Measurements from ENCODE around the gene CA5B.
"Not testable (repeated sequence)": the region's sequence is repeated elsewhere in the genome, so short reads cannot be mapped to it uniquely, and the experiment has no call there.

Gene CA5B, protein sequence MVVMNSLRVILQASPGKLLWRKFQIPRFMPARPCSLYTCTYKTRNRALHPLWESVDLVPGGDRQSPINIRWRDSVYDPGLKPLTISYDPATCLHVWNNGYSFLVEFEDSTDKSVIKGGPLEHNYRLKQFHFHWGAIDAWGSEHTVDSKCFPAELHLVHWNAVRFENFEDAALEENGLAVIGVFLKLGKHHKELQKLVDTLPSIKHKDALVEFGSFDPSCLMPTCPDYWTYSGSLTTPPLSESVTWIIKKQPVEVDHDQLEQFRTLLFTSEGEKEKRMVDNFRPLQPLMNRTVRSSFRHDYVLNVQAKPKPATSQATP

DNA sequence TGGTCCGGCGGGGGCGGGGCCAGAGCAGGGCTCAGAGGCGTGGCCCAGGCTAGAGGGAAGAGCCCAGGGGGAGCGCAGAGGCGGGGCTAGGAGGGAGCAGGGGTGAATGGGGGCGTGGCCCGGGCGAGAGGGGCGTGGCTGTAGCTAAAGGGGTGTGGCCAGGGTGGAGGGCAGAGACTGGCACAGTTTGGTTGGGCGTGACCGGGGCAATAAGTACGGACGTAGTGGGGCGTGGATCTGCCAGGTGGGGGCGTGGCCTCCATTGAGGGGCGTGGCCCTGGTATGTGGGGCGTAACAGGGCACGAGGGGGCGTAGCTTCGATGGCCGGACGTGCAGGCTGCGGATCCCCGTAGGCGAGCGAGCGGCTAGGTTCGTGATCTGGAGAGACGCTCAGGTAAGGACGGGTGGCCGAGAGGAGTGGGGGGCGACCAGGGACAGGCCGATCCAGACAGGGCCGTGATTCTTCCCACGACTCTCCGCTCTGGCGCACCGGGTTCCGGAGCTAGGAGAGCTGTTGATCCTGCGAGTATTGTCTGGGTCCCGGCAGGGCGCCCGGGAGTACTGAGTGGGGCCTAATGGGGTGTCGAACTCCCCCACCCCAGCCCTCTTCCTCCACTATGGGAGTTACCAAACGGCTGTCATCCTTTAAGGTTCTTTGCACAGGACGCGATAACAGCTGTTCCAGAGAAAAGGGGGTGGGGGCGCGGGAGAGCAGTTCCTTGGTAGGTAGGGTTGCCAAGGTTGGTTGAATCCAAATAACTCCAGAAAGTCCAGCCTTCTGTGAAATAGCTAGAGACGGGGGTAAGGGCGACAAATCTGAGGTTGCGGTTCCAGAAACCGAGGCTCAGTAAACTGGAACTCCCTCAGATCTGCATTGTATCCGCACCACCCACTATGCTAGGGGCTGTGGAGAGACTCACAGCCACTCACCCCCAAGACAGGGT lies at the start of gene CA5B:
Gene CA5B (plus strand): TSS at position 312 of the 944 bp plus-strand sequence. CDS start 11,754 bp downstream, outside the sequence.
- no peak for DNase-seq

DNA sequence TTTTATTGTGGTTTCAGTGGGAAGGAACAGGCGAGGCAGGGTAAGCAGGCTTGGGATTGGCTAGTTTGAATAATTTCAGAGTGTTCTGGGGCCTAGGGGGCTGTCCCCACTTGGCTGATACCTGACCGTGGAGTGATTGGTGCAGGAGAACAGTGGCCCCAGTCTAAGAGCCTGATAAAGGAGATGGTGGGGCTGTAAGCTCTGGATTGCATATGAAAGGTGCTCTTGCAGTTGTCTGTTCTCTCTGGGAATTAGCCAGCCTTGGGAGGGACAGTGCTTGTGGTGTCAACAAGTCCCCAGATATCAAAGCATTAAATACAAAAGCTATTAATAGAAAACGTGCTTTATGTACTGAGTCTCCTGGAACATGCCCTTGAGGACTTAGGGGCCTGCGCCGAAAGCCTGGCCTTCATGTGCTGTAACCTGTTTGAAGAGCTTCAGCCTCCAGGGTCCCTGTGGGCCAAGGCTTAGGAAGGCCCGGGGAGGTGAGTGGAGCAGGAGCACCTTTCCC lies 43.1 kb upstream of the CA5B start:
- no peak for DNase-seq

DNA sequence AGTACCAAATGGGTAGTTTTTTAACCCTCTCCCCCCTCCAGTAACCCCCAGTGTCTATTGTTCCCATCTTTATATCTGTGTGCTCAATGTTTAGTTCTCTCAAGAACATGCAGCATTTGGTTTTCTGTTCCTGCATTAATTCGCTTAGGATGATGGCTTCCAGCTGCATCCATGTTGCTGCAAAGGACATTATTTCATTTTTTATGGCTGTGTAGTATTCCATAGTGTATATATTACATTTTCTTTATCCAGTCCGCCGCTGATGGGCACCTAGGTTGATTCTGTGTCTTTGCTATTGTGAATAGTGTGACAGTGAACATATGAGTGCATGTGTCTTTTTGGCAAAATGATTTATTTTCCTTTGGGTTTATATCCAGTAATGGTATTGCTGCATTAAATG lies 41.6 kb upstream of the CA5B start:
- no peak for DNase-seq

DNA sequence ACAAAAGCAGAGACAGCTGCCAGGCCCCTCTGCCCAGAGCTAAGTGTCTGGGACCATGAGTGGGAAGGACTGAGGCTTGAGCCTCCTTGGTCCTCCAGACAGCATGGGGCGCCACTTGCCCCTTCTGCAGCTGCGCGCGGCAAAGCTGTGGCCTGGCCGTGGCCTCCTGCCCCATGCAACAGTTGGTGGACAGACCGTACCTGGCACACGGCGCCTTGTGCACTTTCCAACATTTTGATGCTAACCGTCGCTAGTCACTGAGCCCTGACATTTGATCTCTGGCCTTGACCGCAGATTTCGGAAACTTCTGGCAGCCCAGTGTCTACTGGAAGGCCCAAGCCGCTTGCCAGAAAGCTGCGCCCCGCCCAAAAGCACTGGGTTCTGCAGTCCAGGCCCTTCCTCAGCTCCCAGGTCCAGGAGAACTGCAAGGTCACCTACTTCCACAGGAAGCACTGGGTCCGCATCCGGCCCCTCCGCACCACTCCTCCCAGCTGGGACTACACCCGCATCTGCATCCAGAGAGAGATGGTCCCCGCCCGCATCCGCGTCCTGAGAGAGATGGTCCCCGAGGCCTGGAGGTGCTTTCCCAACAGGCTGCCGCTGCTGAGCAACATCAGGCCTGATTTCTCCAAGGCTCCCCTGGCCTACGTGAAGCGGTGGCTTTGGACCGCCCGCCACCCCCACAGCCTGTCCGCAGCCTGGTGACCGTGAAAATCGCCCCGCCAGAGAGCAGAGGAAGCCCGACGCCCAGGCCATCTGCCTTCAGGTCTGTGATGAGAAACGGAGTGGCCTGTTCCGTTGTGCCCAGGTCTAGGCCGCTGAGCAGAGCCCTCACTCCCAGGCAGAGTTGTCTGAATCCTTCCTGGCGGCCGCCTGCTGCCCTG lies 35.3 kb upstream of the CA5B start:
- DNase-seq: no peak

DNA sequence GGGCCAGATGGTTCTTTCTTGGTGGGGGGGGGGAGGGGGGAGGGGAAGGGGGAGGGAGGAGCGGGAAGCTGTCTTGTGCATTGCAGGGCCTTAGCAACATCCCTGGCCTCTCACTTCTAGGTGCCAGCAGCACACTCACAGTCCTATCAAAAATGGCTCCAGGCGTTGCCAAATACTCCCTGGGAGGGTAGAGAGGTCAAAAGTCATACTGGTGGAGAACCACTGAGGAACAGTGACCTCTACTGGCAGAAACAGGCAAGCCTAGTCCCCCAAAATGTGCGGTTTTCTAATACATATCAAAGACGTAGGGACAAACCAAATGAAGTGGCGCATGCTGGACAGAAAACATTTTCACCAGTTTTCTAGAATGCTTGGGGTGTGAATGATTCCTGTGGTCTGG lies 34.3 kb upstream of the CA5B start:
- not testable (repeated sequence) for DNase-seq

DNA sequence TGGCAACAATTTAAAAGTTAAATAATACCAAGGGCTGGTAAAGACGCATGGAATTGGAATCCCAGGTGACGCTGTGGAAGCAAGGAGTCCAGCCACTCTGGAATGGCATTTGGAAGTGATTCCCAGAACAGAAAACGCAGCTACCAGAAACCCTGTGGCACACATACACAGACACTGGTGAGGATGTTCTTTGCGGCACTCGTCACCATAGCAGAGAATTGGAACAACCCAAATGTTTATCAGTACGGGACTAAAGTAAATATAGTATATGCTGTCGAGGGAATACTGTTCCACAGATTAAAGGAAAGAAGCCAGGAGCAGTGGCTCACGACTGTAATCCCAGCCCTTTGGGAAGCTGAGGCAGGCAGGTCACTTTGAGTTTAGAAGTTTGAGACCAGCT lies 33.8 kb upstream of the CA5B start:
- not testable (repeated sequence) for DNase-seq

DNA sequence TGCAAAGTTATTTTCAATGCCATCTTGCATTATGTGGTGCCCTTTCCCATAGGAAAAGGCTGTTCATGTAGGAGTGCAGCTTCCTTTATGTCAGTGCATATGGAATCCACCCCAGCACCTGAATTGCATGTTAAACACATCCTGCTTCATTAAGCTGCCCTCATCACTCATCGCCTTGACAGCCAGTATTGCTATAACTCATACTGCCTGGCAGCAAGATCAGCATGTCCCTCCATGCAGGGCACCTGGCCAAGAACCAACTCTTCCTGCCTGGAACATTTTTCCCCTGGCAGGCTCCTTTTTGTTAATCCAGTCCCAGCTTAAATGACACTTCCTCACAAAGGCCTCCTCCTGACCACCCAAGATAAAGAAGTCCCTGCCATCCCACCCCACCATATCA lies 23.5 kb upstream of the CA5B start:
- peak; percentile 16 for DNase-seq

DNA sequence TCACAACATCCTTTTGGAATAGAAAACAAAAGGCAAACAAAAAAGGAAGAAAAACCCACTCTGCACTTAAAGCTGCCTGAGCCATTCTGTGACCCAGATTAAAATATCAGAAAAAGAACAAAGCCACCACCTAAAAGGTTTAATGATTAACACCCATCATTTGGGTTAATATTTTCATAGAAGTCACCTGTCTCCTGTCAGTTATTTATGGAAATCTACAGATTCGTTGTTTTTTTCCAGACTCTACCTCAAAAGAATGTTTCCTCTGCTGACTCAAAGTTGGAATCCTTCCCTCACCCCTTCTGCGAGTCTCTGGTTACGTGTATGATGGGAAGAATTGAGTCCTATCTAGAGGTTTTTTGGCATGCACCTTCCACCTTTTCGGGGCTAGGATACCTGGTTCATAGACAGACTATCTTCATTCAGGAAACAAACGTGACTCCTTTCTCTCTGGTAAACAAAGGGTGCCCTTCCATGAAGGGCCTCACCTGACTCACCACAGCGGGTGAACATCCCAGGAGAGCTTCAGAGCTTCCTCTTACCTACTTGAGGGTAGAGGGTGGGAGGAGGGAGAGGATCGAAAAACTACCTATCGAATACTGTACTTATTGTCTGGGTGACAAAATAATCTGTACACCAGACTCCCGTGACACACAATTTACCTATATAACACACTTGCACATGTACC lies 19.6 kb upstream of the CA5B start:
- DNase-seq: peak; percentile 6

DNA sequence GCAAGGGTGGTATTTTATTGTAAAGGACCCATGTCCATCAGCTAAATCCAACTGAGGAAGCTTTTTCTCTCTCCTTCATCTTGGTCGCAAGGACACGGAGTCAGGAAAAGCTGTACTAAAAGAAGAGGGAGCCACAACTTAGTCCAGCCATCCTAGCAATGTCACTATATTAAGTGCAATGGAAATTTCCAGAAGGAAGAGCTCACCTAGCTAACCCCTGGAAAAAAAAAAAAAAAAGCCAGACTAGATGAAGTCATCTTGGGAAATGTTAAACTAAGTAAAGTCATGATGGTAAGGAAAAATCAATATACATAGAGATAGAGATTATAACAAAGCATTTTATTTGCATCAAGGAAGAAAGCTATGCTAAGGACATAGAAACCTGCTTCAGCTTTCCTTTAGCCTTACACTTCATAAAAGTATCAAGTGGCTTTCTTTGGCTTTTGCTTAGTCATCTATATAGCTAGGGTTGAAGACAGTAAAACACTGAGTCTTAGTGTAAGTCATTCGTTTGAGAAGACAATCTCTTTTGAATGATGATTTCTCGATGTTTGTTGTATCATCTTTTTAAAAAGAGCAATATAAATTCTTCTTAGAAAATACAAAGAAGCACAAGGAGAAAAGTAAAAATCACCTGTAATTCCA lies 18.6 kb upstream of the CA5B start:
- DNase-seq: no peak

DNA sequence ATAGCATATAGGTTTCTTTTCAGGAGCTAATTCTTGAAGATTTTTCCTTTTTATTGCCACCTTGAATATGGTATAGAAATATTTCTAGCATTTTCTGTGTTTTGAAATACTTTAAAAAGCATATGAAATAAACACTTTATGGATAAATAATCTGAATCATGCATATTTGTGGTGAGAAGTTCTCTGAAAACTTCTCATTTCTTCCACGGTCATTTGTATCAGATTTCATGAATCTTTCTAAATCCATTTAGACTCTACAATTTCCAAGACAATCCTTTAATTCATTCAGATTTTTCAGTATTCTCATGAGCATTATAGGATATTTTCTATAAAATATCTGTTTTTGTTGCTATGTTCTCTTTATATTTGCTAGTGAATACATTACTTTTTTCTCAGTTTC lies 16.2 kb upstream of the CA5B start:
- DNase-seq: no peak

DNA sequence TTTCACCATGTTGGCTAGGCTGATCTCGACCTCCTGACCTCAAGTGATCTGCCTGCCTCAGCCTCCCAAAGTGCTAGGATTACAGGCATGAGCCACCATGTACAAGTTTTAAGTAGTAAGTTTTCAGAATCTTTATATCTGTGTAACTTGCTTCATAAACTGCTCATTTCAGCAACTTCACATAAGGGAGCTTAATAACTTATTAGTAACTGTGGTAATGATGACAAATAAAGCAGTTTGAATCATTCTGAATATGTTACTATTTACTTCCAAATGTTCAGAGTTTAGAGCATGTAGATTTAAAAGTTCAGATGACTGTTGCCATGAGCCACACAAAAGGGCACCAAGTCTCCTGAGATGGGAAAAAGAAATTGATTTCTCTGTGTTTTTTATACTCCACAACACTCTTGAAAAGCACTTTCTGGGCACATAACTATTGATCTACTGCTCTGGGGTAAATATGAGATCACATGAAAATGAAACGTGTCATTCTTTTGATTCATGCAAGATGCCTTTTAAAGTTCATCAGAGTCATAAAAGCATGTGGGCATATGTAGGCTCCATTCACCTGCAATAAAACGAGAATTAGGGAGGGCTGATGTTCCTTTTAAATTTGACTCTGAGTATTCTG lies 14.1 kb upstream of the CA5B start:
- DNase-seq: no peak

DNA sequence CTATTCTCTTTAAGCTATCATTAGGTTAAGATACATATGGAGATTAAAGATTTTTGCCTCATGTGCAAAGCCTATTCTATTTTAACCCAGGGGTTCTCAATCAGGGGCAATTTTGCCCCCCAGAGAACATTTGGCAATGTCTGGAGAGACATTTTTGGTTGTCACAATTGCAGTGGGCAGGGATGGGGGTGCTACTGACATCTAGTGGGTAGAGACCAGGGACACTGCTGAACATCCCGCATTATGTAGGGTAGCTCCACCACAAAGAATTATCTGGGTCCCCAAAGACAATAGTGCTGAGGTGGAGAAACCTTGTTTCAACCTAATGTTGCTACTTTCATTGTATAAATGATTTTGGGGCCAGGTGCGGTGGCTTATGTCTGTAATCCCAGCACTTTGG lies 13.2 kb upstream of the CA5B start:
- no peak for DNase-seq

DNA sequence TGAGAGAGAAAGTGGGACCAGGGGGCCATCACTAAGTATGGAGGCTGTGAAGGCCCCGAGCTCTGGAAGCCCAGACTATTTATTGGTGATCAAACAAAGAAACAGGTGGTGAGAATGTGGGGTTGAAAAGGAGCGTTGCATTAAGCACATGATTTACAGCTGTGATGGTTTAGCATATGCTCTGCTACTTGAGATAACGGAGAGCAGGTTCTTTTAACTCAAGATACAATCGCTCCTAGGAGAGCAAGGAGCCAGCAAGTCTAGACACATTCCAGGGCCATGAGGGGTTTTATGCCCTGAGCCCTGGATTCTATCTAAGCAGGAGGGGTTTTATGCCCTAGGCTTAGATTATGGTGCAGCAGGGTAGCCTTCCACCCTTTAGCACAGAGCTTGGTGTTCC lies 6.7 kb upstream of the CA5B start:
- not testable (repeated sequence) for DNase-seq

DNA sequence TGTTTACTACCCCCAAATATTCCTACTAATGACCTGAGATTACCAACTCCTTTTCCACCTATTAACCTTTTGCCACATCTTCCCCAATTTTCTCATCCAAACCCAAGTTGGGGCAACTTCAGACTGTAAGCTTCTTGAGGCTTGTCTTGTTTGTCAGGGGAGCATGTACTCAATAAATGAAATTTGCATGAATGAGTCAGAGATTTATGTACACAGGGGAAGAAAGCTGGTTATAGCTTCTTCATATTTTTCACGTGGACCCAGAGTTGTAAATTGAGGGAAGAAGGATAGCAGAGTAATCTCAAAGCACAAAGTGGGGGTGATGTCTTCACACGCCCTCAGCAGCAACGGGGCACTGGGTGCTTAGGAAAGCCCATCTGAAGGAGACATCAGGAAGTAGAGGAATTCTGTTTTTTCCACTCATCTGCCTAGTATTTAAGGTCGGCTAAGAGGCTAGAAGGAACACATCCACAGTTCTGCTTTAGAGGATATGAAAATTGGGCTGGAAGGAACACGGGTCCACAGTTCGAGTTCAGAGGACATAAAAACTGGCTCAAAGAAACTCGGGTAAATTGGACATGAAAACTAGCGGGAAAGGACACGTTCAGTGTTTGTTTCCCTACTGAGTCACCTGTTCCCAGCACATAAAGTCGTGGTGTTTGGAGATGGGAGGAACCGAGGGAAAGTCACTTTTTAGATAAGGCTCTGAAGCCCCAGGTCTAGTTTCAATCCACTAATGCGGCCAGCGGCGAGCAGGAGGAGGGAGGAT lies 696 bp upstream of the CA5B start:
- no peak for DNase-seq

DNA sequence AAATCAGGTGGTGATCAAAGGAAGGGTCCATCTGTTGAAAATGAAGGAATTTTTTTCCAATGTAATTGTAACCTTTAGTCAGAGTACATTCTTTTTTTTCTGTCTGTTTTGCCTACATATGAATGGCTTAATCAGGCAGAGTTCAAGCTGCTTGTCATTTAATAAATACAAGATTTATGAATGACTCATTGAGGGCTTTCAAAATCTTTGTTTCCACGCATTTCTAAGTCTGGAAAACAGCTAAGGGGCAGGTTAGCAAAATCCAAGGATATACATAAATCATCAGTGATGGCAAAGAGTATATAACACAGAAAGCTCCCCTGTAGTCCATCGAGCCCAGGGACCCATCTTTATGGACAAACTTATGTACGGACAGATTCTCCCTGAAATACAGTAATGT lies 1.8 kb downstream of the CA5B start:
- DNase-seq: no peak

DNA sequence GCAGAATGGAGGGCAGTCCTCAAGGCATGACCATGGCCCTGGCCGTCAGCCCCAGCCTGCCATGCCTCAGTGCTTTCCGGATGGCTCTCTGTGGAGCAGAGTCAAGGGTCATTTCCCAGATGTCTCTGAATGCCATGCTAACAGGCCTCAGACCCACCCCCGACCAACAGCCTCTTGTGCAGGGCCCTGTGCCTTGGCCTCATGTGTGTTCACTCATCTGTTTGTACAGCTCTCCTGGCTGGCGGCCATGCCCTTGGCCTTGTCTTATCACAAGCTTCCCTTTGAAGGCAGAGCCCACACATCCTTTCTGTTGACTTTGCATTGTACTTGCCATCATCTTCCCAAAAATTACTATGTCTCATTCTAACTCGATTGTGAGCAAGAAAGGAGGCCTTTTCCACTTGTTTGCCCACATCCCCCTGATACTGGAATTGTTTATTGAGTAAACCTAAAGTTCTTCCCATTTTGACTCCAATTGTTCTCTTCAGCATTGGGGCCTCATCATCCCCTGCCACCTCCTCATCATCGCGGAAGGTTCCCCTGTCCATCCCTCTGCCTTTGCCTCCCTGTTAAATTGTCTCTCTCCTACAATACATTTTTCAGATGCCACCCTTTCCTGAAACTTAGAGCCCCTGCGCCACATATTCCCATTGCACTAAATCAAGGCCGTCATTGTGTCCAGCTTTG lies 6.3 kb downstream of the CA5B start:
- DNase-seq: no peak

DNA sequence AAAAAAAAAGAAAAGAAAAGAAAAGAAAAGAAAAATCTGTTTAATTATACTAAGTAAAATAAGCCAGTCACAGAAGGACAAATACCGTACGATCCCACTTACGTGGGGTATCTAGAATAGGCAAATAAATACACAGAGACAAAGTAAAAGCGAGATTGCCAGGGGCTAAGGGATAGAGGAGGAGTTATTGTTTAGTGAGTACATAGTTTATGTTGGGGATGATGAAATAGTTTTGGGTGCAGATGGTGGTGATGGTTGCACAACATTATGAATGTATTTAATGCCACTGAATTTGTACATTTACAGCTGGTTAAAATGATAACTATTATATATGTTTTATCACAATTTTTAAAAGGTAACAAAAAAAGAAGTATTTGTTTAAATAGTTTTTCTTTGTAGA lies 7.1 kb downstream of the CA5B start:
- DNase-seq: no peak

DNA sequence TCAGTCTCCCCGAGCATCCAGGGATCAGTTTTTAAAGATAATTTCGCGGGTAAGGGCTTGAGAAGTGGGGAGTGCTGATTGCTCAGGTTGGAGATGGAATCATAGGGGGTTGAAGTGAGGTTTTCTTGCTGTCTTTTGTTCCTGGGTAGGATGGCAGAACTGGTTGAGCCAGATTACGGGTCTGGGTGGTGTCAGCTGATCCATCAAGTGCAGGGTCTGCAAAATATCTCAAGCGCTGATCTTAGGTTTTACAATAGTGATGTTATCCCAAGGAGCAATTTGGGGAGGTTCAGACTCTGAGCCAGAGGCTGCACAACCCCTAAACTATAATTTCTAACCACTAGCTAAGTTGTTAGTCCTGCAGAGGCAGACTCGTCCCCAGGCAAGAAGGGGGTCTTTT lies 8.6 kb downstream of the CA5B start:
- DNase-seq: not testable (repeated sequence)

DNA sequence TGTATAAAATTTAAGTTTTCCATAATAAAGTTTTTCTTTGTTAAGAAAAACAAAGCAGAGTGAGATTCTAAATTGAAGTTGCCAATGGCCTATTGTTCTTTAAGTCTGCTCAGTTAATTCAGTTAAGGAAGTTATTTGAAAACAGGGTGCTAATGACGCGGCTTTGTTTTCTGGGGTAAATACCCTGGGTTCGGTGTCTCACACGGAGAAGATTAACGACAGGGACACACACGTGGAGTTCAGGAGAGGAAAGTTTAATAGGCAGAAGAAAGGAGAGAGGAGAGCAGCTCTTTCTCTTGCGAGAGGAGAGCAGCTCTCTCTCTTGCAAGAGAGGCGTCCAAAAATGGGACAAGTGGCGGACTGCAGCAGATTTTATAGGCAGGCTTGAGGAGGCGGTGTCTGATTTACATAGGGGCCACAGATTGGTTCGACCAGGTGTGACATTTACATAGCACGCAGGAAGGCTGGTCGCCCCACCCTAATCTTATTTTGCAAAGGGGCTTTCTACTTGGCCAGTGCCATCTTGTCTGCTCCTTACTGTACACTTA lies 9.6 kb downstream of the CA5B start:
- no peak for DNase-seq

DNA sequence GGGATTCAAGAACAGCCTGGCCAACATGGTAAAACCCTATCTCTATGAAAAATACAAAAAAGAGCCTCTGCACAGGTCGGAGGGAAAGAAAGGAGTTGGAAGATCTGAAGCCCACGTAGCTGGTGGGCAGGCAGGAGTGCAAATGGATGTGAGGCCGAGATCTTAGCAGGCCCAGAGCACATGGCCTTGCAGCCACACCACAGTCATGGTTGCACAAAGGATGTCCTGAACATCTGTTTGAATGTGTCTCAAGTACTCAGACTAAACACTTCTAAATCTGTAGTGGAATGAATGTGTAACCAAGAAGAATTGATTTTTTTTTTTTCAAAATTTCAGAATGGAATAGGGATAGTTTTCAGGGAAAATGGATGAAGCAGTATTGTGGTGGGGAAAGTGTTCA lies 10.8 kb downstream of the CA5B start:
- DNase-seq: no peak

All from NCI-H510A treated with DMSO at 0.1 percent for 48 hours (cell line).